OCI-LY3 (cell line): ENCODE measurements around the gene MYF5.

Experiments used
- EZH2phosphoT487 ChIP-seq: fragments of 200-600 bp; shearing (Covaris generic); IDR thresholded peaks from 2 replicates; pipeline ENCODE4 v1.6.1; 2018; ENCODE audit warnings: antibody characterized with exemption, mixed run types, low read depth
- TF ChIP-seq, protein P1 (sequence below): fragments of 200-600, 300-600 bp; sonication (generic); IDR thresholded peaks from 2 replicates; pipeline ENCODE4 v1.5.1; 2014; ENCODE audit warnings: antibody characterized with exemption, low read length, low read depth

DNA sequence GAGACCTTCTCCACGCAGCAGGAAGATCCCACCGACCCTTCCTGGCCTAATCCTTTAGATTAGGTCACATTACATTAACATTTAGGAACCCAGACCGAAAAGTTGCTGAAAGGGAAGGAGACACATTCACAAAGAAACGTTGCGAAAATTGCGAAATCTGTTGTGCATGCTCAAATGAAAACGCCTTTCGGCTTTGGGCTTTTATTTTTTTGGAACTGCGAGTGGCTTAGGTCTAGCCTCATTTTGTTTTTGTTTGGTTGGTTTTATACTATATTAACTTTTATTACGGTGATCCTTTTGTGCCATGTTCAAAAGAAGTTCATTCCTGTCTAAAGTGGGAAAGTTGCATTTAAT lies 7.8 kb upstream of the MYF5 start:
- TF ChIP-seq, protein P1, sequence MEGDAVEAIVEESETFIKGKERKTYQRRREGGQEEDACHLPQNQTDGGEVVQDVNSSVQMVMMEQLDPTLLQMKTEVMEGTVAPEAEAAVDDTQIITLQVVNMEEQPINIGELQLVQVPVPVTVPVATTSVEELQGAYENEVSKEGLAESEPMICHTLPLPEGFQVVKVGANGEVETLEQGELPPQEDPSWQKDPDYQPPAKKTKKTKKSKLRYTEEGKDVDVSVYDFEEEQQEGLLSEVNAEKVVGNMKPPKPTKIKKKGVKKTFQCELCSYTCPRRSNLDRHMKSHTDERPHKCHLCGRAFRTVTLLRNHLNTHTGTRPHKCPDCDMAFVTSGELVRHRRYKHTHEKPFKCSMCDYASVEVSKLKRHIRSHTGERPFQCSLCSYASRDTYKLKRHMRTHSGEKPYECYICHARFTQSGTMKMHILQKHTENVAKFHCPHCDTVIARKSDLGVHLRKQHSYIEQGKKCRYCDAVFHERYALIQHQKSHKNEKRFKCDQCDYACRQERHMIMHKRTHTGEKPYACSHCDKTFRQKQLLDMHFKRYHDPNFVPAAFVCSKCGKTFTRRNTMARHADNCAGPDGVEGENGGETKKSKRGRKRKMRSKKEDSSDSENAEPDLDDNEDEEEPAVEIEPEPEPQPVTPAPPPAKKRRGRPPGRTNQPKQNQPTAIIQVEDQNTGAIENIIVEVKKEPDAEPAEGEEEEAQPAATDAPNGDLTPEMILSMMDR, result no peak
- no peak for TF ChIP-seq EZH2phosphoT487
